T-helper 1 cell treated with Interleukin-12 subunit alpha and Interleukin-12 subunit beta and Interleukin-4 antibody, amounts not matched to agents 30 ng/mL and 1 ng/mL, for 36 hours (primary cell): Measurements from ENCODE around the gene ZMIZ1. TPM values are rescaled to one million over a fixed set of nuclear protein-coding genes. Genes with fewer than 3 reads are reported as not detected.
"Not testable (repeated sequence)": the region's sequence is repeated elsewhere in the genome, so short reads cannot be mapped to it uniquely, and the experiment has no call there.

Experiments used
- intact Hi-C: fragments of 100-400 bp; cut with micrococcal nuclease; formaldehyde crosslinking; loops from one replicate; pipeline ENCODE4 v1.15.1; 2024
- total RNA-seq: library from RNA; stranded (reverse); gene quantifications from 2 replicates; pipeline ENCODE4 v1.2.3, GENCODE V29; 2022

Gene ZMIZ1
- total RNA-seq, 1 donor from 2014 or later: 51.2 TPM

DNA sequence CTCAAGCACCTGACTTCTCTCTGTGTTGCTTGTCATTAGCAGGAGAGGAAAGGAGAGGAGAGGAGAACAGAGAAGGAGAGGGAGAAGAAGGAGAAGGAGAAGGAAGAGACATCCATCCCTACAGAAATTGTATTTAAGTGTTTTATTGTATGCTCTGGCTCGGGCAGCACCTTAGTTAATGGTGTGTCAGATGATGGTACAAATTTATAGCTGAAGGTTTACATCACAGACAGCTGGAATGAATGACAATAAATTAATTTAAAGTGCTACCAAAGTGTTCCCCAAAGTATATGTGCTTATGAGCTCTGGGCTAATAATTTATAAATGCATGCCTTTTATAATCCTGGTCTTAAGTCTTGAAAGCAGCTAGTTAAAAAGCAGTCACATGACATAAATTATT lies 38.1 kb upstream of the ZMIZ1 start:
- intact Hi-C loops: no loop called here

DNA sequence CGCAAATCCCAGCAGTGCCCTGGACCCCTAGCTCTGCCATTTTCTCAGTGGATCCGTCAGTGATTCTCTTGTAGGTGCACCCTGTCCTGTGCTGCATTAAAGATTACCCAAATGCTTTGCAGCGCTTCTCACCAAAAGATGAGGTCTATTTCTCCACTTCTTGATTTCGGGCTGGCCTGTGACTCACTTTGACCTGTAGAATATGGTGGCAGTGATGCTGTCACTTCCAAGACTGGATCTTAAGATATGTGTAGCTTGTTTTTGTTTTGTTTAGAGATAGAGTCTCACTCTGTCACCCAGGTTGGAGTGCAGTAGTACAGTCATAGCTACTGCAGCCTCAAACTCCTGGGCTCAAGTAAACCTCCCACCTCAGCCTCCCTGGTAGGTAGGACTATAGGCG lies 37.0 kb upstream of the ZMIZ1 start:
- intact Hi-C loops: no loop called here

DNA sequence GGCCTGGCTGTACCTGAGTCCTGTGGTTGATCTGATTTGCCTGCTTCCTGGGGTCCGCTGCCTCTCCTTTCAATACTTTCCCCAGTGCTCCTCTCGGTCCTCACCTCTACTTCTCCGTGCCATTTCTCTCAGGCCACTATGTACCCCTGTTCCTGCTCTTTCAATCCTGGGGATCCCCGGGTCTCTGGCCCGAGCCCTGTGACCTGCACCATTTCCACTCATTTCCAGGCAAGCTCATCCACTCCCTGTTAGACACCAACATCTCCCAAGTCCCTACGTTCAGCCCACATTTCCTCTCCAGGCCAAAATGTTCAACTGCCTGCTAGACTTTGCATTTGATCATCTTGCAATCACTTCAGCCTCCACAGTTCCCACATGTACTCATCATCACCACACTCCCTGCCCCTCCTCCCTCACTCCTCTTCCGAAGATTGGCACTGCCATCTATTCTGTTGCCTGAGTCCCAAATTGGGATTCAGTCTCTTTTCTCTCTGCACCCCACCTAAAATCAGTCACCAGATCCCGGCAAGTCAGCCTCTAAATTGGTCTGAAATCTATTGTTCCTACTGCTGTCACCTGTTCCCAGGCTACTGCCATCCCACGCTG lies 34.4 kb upstream of the ZMIZ1 start:
- intact Hi-C loops: no loop called here

DNA sequence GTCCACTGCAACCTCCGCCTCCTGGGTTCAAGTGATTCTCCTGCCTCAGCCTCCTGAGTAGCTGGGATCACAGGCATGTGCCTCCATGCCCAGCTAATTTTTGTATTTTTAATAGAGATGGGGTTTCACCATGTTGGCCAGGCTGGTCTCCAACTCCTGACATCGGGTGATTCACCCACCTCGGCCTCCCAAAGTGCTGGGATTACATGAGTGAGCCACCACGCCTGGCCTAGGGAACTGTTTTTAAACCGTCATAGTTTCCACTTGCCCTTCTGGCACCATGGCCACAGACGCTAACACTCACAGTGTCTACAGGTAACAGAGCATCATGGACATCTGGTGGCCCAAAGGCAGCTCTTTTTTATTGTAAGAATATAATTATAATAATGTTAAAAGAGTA lies 32.4 kb upstream of the ZMIZ1 start:
- intact Hi-C loops: not testable (repeated sequence)

DNA sequence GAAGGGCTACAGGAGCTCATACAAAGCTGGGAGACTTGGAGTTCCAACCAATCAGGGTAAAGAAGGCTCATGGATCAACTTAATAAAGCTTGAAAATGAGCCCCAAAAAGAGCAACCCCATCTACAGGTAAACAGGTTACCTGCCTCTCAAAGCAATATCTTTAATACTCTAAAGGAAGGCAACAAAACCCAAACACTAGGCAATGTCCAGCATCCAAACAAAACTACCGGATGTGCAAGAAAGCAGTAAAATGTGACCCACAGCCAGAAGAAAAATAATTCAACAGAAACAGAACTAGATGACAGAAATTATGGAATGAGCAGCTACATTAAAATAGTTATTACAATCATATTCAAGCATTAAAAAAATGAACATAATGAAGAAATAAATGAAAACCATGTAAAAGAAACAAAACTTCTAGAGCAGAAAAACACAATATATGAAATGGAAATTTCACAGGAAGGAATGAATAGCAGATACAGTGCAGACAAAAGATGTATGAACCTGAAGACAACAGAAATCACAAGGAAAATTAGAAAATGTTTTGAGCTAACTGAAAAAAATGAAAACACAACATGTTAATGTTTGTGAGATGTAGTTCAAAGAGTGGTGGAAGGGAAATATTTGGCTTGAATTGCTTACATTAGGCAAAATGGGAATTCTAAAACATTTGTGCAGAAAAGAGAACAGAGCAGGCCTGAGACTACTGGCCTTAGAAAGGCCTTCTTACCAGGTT lies 30.5 kb upstream of the ZMIZ1 start:
- intact Hi-C loops: no loop called here

DNA sequence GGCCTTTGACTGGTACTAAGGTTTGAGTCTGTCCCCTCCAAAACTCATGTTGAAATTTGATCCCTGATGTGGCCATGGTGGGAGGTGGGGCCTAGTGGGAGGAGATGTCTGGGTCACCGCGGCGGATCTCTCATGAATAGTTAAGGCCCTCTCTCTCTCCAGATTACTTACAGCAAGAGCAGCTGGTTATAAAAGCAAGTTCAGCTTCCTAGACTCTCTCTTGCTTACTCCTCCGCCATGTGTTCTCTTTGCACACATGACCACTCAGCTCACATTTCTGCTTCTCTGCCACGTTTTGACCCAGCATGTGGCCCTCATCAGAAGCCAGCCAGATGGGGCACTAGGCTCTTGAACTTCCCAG lies 29.9 kb upstream of the ZMIZ1 start:
- intact Hi-C loops: no loop called here

DNA sequence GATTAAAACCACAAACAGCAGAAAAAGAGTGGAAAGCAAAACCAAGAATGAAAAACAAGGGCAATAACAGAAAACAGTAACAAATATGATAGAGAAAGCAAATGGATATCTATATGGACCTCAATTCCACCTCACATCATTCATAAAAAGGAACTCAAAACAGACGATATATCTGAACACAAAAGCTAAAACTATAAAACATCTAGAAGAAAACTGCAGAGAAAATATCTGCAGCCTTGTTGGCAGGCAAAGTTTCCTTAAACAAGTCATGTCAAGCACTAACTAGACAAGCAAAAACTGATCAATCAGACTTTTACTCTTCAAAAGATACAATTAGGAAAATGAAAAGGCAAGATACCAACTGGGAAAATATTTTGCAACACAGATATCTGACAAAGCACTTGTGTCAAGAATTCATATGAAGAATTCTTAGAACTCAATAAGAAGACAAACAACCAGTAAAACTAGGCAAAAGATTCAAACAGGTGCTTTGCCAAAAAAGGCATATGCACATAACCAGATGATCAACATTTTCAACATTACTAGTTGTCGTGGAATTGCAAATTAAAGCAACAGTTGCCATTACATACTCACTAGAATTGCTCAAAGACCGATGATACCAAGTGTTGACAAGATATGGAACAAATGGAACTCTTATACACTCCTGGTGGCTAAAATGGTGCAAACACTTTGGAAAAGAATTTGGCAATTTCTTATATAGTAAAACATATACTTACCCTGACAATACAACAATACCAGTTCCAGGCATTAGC lies 25.9 kb upstream of the ZMIZ1 start:
- intact Hi-C loops: no loop called here

DNA sequence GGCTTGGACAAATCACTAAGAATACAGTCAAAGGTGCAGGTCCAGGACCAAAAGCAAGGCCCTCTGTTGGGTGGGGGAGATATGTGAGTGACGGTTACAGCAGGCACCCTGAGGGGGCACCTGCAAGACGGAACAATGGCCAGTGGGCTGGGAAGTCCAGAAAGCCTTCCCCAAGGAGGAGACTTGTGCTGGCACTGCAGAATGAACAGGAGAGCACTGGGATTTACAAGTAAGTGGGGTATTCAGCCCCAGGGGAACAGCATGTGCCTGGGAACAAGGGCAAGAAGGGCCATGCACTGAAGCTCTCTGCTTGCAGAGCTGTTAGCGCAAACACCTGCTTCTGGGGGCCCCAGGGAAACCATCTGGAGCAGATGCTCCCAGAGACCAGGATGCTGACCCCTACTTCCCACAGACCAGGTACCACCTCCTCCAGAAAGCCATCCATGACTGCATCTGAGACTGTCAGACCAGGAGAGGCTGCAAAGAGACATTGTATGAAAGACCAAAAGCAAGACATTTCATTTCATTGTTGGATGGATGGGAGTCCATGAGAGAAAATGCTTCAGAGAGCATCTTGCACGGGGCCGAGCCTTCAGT lies 24.6 kb upstream of the ZMIZ1 start:
- intact Hi-C loops: no loop called here

DNA sequence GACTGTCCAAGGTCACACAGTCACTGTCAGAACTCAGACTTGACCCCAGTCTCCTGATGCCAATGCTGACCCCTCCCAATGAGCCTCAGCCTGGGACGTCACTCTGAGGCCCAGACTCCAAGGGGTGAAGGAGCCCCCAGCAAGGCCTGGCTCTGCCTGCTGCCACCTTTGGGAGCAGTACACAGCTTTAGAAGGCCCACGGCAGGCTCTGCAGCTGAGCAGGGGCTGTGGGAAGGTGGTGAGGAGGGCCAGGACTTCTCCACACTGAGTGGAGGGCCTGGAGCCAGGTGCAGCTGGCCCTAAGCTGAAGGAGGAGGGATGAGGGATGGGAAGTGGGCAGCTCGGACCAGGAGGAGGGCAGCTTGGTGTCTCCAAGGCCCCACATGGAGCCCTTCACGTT lies 23.9 kb upstream of the ZMIZ1 start:
- intact Hi-C loops: loop anchor here (5.0 kb wide), 2 partner anchors 743 to 1013 kb away; partner anchors contain the start of gene RPS24

DNA sequence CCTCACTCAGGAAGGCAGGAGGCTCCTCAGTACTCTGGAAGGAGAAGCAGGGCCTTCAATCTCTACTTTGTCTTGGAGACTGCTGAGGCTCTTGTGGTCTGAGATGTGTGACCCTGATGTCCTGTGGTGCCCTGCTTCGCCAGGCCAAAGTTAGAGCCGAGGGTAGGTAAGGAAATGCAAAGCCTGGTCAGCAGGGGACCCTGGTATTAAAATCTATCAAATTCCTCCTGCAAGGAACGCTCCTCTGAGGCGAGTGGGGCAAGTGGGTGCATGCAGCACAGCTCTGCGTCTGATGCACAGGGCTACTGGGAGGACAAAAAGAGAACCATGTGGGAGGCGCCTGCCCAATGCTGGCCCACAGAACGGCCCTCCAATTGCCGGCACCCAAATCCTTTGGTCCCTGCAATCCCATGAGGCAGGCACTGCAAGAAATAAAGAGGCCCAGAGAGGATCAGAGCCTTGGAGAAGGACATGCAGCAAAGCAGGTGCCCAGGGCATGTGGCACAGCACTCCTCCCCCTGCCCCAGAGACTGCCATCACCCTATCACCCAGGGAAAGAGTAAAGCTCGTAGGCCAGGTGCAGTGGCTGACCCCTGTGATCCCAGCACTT lies 23.1 kb upstream of the ZMIZ1 start:
- intact Hi-C loops: loop anchor here (5.0 kb wide), 2 partner anchors 743 to 1013 kb away; partner anchors contain the start of gene RPS24

DNA sequence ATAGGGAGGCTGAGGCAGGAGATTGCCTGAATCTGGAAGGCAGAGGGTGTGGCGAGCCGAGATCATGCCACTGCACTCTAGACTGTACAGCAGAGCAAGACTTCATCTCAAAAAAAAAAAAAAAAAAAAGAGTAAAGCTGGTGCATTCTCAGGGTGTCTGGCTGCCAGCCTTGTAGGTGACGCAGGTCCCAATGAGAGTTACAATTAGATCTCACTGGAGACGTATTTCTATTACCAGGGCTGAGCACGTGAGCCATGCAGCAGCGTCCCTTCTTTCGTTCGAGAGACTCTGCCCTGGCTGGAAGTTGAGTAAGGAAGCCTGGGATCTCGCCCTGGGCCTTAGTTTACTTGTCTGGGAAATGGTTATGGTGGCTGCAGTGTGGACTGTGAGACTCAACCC lies 22.4 kb upstream of the ZMIZ1 start:
- intact Hi-C loops: loop anchor here (5.0 kb wide), 2 partner anchors 744 to 1014 kb away; partner anchors contain the start of gene RPS24

DNA sequence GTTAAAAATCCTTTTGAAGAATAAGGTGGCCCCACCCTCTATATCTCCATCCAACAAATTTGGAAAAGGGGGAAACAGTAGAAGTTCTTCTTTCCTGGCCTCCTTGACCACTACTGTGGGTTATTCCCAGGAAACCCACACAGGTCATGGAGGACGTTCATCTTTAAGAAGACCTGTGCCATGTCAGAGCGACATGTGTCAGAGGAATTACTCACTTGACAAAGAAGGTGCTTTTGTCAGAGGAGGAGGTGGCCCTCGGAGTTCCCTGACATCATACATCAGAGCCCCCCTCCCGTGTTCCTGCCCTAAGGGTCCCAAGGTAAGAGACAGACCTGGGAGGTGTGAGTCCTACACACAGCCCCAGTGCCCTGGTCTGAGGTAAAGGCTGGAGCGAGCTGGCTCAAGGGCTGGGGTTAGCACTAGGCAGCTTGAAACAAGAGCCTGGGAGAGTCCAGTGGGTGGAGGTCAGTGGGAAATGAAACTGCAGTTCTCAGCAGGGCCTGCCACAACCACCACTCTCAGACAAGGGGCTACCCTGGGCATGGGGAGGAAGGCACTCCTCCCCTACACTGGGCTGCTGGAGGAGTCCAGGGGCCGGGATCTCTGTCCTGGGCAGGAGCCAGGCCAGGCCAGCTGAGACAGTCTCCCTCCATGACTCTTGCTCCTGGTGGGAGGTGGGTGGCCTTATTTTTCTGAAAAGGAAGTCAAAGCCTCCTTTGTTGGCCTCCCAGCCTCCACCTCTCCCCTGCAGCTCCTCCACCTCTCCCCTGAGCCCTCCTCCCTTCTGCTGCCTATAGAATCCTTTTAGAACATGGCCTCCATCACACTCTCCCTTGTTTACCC lies 21.8 kb upstream of the ZMIZ1 start:
- intact Hi-C loops: loop anchor here (5.0 kb wide), 2 partner anchors 745 to 1015 kb away; partner anchors contain the start of gene RPS24

DNA sequence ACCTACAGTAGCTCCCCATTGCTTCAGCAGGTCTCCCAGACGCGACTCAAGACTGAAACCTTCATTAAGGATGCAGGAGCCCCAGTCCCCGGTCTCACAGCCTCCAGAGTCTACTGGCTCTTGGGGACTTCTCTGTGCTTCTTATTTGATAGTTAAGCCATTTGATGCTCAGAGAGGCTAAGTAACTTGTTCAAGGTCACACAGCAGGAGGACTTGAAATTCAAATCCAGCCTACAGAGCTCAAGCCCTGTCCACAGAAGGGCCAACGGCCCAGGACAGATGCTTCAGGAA lies 21.2 kb upstream of the ZMIZ1 start:
- intact Hi-C loops: loop anchor here (5.0 kb wide), 2 partner anchors 745 to 1015 kb away; partner anchors contain the start of gene RPS24

DNA sequence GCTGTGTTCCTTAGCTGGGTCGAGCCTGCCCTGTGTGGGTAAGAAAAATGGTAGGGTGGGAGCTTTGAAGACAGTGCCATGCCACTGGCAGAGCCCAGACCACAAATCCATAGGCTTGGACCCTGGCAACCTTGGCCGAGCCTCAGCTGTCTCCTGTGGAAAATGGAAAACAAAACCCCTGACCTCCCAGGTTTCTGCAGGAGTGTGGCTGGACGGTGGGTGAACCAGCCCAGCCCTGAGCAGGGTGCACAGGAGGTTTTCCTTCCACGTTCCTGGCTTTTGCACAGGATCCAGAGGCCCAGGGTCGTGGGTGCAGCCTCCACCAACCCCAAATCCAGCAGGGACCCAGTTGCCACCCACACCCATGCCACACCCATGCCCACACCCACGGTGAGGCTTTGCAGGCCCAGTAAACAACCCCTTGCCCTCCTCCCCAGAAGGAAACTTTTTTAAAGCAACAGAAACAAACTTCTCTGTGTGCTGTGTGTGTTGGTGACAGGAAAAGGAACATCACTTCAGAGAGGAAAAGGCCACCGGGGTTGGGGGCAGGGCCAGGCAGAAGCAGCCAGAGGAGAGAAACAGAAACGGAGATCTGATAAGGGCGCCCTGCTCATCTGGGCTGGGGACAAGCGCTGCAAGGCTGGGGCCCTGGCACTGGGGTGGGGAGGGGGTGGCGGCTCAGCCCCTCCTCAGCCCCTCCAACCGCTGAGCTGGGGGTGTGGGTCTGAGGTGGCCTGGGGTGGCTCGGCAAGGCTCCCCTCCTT lies 20.7 kb upstream of the ZMIZ1 start:
- intact Hi-C loops: loop anchor here (1.0 to 5.0 kb wide), 5 partner anchors 19 to 1016 kb away; partner anchors contain the start of gene RPS24

DNA sequence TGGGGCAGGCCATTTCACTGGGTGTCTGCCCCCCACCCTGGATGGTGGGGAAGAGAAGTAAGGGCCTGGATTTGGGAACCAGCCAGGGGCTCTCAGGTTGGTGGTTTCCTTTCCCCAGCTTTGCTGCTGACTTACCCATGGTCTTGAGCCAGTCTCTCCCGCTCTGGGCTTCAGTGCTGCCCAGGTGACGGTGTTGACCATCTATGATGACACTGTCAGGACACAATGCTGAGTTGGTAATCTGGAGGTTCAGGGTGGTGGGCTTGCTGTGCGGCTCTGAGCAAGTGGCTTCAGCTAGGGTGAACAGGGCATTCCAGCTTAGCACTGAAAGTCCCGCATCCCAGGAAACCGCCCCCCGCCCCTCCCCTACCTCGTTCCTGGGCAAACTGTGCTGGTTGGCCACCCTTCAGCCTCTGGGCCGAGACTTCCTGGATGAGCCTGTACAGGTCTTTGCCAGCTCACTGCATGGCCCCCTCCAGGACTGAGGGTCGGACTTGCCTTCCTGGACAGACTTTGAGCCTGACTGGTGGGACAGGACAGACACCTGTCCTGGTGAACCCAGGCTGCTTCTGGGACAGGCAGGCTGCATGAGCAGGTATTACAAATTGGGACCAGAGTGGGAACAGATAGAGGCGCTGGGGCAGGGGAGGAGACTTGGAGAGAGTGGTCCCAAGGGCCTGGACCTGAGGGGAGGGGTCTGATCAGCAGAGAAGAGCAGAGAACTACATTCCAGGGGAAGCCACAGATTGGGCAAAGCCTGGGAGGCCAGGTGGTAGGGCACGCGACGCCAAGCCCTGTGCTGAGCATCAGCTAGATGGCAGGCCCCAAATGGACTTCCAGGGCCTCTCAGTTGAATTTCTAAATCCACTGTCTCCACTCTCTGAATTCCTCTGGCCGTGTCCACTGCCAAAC lies 19.9 kb upstream of the ZMIZ1 start:
- intact Hi-C loops: loop anchor here (1.0 to 5.0 kb wide), 5 partner anchors 18 to 1017 kb away; partner anchors contain the start of gene RPS24

DNA sequence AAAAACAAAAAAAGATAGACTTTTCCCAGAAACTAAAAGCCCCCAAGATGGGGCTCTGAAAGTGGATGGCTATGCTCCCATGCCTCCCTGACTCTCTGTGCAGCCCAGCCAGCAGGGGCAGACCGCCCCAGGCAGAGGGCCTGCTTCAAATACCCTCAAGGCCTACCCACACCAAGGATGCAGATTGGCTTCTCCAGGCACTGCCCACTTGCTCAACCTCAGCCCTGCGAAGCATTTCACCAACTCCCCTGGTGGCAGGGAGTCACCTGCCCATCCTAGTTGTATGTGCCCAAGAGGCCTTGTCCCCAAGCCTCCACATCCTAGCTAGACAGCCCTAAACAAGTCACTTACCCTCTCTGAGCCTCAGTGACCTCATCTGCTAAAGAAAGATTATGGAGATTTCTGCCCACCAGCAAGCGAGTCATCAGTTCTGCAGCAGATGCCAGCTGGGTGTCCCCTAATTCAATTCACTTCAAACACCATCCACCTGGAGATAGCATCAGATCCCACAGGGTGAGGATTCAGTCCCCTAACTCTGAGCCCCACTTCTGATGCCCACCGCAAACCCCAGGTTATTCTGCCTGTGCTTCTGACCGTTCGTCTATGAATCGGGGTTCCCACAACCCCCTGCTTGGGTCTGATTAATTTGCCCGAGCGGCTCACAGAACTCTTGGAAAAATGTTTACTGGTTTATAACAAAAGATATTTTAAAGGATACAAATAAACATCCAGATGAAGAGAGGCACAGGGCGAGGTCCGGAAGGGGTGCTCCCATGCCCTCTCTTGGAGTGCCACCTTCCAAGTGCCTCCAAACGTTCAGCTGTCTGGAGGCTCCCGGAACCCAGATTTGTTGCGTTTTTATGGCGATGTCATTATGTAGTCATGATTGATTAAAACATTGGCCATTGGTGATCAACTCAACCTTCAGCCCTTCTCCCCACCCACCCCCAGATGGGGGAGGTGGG lies 18.6 kb upstream of the ZMIZ1 start:
- intact Hi-C loops: loop anchor here (5.0 kb wide), 2 partner anchors 748 to 1018 kb away; partner anchors contain the start of gene RPS24

DNA sequence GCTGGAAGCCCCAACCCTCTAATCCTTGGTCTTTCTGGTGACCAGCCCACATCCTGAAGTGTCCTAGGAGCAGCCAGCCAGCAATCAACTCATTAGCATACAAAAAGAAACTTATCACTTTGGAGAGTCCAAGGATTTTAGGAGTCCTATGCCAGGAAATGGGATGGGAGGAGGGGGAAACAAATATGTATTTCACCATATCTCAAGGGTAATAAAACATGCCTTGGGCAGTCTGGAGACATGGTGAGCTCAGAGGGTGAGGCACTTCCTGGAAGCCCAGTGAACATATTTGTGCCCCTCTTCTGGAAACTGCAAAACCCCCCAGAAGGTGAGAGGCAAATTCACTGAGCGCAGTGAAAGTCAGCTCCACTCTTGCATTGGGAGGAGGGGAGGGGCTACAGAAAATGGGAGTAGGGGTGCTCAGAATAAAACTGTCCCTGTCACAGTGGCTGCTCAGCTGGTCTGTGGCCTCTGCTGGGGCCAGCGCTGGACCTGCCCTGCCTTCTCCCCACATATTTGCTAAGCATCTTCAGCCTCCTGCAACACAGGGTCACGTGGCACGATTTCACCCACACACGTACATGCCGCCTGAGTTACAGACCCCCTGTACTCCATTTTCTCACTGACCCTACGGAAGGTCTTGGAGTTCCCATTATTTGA lies 17.7 kb upstream of the ZMIZ1 start:
- intact Hi-C loops: no loop called here
